ENCODE results near the gene PDILT. TPM values are rescaled to one million over a fixed set of nuclear protein-coding genes. Genes with fewer than 3 reads are reported as not detected.

Gene PDILT
- polyA plus RNA-seq, 3 donors from 2014 or later: not detected

- H3K27ac Mint-ChIP-seq: no peak overlapping the region
- peaks cover 0 to 2% (median 0%) of the 10 kb centered on the region in 6 donors for H3K9me3 Mint-ChIP-seq
- H3K27me3 Mint-ChIP-seq (ENCODE audit: low read depth in 3 of 3): peaks cover 2 to 9% (median 2%) of the 10 kb centered on the region in 3 donors
- H3K4me1 Mint-ChIP-seq: no peaks in the 10 kb centered on the region
- H3K36me3 Mint-ChIP-seq: no peaks in the 10 kb centered on the region
- no peak for DNase-seq
- no peak overlapping the region for H3K4me3 Mint-ChIP-seq
These were observed 41.3 kb downstream of the PDILT start for GRCh38 chr16:20363191-20363590.

DNA sequence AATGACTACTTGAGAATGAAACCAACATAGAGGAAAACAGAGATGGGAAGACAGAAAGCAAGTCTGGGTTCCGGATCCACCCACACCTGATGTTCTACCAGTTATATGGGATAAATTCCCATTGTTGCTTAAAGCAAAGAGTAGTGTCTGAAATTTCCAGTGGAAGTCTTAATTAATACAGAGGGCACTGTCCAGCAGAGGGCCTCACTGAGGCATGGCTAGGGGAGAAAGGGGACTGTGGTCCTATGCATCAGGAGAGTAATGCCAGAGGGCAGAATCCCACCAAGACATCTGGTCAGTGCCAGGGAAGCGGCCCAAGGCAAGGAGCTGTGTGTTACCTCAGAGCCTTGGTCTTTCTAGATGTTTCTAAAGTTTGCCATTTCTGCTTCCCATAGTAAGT, 44.5 kb downstream of the PDILT start:
- DNase-seq: no peak
- Mint-ChIP-seq H3K4me3 (no peak overlapping the region), H3K9me3 (peaks cover 0 to 2% (median 0%) of the 10 kb centered on the region in 6 donors)

DNA sequence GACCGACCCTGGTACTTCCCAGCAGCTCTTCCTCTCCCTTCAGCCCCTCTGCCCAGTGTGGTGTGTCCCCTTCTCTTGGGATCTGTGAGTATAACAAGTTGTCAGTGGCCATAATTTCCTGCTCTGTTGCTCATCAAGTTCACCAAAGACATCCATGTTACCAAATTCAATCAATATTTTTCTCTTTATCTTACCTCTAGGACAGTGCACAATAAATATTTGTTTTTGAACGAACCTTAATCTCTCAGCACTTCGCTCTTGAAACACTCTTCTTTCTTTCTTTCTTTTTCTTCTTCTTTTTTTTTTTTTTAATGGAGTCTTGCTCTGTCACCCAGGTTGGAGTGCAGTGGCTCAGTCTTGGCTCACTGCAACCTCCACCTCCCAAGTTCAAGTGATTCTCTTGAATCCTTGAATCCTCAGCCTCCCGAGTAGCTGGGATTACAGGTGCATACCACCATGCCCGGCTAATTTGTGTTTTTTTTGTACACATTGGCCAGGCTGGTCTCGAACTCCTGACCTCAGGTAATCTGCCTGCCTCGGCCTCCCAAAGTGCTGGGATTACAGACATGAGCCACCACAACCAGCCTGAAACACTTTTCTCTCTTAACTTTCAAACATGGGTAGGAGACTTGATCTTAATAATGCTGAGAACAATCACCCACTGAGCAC, 49.3 kb downstream of the PDILT start:
- Mint-ChIP-seq H3K4me1 (no peaks in the 10 kb centered on the region), H3K9me3 (peaks cover 0 to 1% (median 0%) of the 10 kb centered on the region in 6 donors), H3K27me3 (ENCODE audit: low read depth in 3 of 3) (peaks cover 3 to 5% (median 3%) of the 10 kb centered on the region in 3 donors), H3K36me3 (no peaks in the 10 kb centered on the region), H3K4me3 (no peak overlapping the region), H3K27ac (no peak overlapping the region)
- DNase-seq: no peak

More for the DNA sequence above, 44.5 kb downstream of the PDILT start:
- Mint-ChIP-seq H3K27ac (no peak overlapping the region), H3K27me3 (ENCODE audit: low read depth in 3 of 3) (peaks cover 2 to 6% (median 5%) of the 10 kb centered on the region in 3 donors), H3K4me1 (no peaks in the 10 kb centered on the region), H3K36me3 (no peaks in the 10 kb centered on the region)

GRCh38 chr16:20353379-20353778, 51.2 kb downstream of the PDILT start:
- H3K36me3 Mint-ChIP-seq: no peaks in the 10 kb centered on the region

DNA sequence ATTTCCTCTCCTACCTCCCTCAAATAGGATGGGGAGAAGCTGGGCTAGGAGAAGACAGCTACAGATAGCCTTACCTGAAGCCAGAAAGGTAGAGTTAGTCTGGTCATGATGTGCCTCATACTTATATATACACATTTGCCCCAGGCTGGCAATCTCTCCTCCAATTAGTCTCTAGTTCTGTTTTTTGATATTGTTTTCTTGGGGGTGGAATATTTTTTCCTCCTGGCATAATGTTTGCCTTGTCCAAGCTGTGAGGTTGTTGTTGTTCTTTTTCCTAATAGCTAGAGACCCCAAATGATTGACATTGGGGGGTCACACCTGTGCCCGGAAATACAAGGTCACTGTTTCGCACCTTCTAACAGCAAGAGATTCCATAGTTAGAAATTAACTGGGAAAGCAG, 51.9 kb downstream of the PDILT start, which contains the start of gene UMOD:
Gene UMOD, minus strand, starts transcription at position 101 of the 400 bp plus-strand sequence. CDS start 1,978 bp downstream, outside the sequence.
- Mint-ChIP-seq H3K36me3 (no peaks in the 10 kb centered on the region), H3K4me3 (no peak within 1 kb of the TSS), H3K4me1 (no peaks in the 10 kb centered on the region), H3K27me3 (ENCODE audit: low read depth in 3 of 3) (peaks cover 3 to 5% (median 4%) of the 10 kb centered on the region in 3 donors), H3K27ac (no peak within 1 kb of the TSS), H3K9me3 (peaks cover 0 to 1% (median 0%) of the 10 kb centered on the region in 6 donors)
- DNase-seq: no peak

More at GRCh38 chr16:20353379-20353778, 51.2 kb downstream of the PDILT start:
- Mint-ChIP-seq H3K4me1 (no peaks in the 10 kb centered on the region), H3K4me3 (no peak overlapping the region), H3K27ac (no peak overlapping the region), H3K27me3 (ENCODE audit: low read depth in 3 of 3) (peaks cover 1 to 3% (median 3%) of the 10 kb centered on the region in 3 donors), H3K9me3 (peaks cover 0 to 1% (median 0%) of the 10 kb centered on the region in 6 donors)
- DNase-seq: no peak

- H3K9me3 Mint-ChIP-seq: peaks cover 0 to 1% (median 0%) of the 10 kb centered on the region in 6 donors
- no peaks in the 10 kb centered on the region for H3K4me1 Mint-ChIP-seq
- DNase-seq: no peak
- no peak overlapping the region for H3K27ac Mint-ChIP-seq
- peaks cover 0 to 4% (median 2%) of the 10 kb centered on the region in 3 donors for H3K27me3 Mint-ChIP-seq (ENCODE audit: low read depth in 3 of 3)
- H3K36me3 Mint-ChIP-seq: no peaks in the 10 kb centered on the region
- H3K4me3 Mint-ChIP-seq: no peak overlapping the region
These were observed 54.9 kb downstream of the PDILT start for GRCh38 chr16:20349615-20350014.

- H3K4me1 Mint-ChIP-seq: no peaks in the 10 kb centered on the region
- DNase-seq: no peak
- H3K36me3 Mint-ChIP-seq: no peaks in the 10 kb centered on the region
- H3K27ac Mint-ChIP-seq: no peak overlapping the region
- H3K27me3 Mint-ChIP-seq (ENCODE audit: low read depth in 3 of 3): peaks cover 0 to 4% (median 2%) of the 10 kb centered on the region in 3 donors
- H3K4me3 Mint-ChIP-seq: no peak overlapping the region
- H3K9me3 Mint-ChIP-seq: no peaks in the 10 kb centered on the region
These were observed 56.0 kb downstream of the PDILT start for GRCh38 chr16:20348365-20349185.

DNA sequence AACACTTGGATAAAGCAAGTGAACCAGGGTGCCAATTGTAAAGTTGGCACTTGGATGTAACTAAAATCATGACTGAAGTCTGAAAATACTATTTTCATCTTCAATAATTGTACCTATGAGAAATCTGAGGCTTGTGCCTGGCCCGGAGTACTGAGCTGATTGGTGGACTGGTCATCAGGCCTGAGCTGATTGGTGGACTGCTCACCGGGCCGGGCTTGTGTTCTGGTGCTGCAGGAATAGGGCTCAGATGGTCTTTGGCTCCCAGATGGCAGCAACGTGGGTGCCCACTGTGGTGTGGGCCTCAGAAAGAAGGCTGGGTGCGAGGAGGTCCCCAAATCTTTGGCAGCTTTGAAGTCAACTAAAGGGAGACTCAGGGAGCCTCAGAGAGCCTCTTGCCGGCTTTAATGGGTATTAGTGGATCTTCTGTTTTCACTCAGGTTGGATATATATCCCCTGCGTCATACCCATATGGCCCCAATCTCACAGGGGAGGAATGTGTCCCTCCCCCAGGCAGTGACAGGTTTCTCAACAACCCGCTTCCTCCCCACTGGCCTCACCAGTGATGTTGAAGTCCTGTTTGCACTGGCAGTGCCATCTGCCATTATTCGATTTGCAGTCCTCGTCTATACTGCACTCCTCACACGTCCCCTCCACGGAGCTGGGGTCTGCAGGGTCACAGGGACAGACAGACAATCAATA, 56.7 kb downstream of the PDILT start:
- Mint-ChIP-seq H3K9me3 (no peaks in the 10 kb centered on the region), H3K4me3 (no peak overlapping the region), H3K27ac (no peak overlapping the region), H3K4me1 (no peaks in the 10 kb centered on the region), H3K27me3 (ENCODE audit: low read depth in 3 of 3) (peaks cover 0 to 4% (median 2%) of the 10 kb centered on the region in 3 donors), H3K36me3 (no peaks in the 10 kb centered on the region)
- DNase-seq: no peak

DNA sequence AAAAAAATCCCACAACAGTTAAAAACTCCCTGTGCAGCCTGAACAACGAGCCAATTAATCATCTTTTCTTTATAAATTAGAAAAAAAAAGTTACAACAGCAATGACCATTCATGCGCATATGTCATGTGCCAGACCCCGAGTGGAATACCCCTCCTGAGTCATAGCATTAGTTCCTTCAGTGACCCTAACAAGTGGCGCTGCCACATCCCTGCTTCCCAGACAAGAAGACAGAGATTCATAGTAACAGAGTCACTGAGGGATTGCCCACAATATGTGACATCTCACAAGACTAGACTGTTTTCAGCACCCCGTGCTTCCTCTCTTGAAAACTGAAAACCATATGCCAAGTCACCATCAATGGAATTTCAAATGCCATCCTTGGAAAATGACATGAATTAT, 59.9 kb downstream of the PDILT start:
- Mint-ChIP-seq H3K36me3 (no peaks in the 10 kb centered on the region), H3K27me3 (ENCODE audit: low read depth in 3 of 3) (peaks cover 0 to 4% (median 2%) of the 10 kb centered on the region in 3 donors), H3K4me3 (no peak overlapping the region), H3K27ac (no peak overlapping the region), H3K9me3 (no peaks in the 10 kb centered on the region), H3K4me1 (no peaks in the 10 kb centered on the region)
- no peak for DNase-seq

GRCh38 chr16:20339744-20340143, 64.8 kb downstream of the PDILT start:
- DNase-seq: no peak
- Mint-ChIP-seq H3K27me3 (ENCODE audit: low read depth in 3 of 3) (peaks cover 0 to 6% (median 5%) of the 10 kb centered on the region in 3 donors), H3K9me3 (no peaks in the 10 kb centered on the region), H3K4me3 (no peak overlapping the region), H3K4me1 (no peaks in the 10 kb centered on the region), H3K36me3 (no peaks in the 10 kb centered on the region), H3K27ac (no peak overlapping the region)

DNA sequence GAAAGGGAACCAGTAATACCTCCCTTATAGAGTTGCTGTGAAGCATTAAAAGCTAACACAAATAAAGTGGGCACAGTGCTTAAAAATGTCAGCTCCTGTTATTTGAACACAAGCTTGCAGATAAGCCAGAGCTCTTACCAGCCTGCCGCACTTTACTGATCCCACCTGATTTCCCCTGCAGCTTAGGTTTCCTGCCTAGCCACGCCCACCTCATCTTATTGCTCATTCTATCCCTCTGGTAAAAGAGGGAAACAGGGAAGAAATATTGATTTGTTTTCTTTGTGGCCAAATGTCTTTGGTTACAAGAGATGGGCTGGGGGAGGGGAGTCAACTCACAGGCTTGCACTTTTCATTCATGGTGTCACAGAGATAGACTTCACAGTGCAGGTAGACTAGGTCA, 67.6 kb downstream of the PDILT start:
- no peaks in the 10 kb centered on the region for H3K9me3 Mint-ChIP-seq
- H3K4me3 Mint-ChIP-seq: no peak overlapping the region
- no peaks in the 10 kb centered on the region for H3K36me3 Mint-ChIP-seq
- H3K4me1 Mint-ChIP-seq: no peaks in the 10 kb centered on the region
- H3K27me3 Mint-ChIP-seq (ENCODE audit: low read depth in 3 of 3): peaks cover 0 to 5% (median 5%) of the 10 kb centered on the region in 3 donors
- no peak overlapping the region for H3K27ac Mint-ChIP-seq
- DNase-seq: no peak

GRCh38 chr16:20334396-20334795, 70.1 kb downstream of the PDILT start:
- no peaks in the 10 kb centered on the region for H3K4me1 Mint-ChIP-seq
- H3K4me3 Mint-ChIP-seq: no peak overlapping the region
- H3K9me3 Mint-ChIP-seq: no peaks in the 10 kb centered on the region
- H3K36me3 Mint-ChIP-seq: no peaks in the 10 kb centered on the region
- peaks cover 0 to 7% (median 5%) of the 10 kb centered on the region in 3 donors for H3K27me3 Mint-ChIP-seq (ENCODE audit: low read depth in 3 of 3)
- no peak for DNase-seq
- no peak overlapping the region for H3K27ac Mint-ChIP-seq

DNA sequence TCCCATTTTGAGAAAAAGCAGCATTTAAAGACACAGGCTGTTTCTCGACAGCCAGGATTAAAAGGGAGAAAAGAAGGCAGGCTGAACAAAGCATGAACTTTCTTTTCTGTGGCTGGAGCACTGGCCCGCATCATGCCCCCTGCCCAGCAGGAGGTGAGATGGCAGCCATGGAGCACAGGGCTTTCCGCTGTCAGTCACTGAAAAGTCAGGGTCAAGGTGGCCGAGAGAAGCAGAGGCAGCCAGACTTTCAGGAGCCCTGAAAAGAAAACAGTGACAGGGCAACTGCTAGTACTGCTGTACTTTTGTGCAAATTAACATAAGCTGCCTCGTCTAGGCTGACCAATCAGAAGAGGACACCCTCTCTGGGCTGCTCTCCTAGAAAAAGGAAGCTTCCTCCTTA, 71.4 kb downstream of the PDILT start:
- H3K27me3 Mint-ChIP-seq (ENCODE audit: low read depth in 3 of 3): peaks cover 0 to 7% (median 5%) of the 10 kb centered on the region in 3 donors
- H3K4me1 Mint-ChIP-seq: no peaks in the 10 kb centered on the region
- no peak overlapping the region for H3K4me3 Mint-ChIP-seq
- no peak for DNase-seq
- H3K27ac Mint-ChIP-seq: no peak overlapping the region
- no peaks in the 10 kb centered on the region for H3K9me3 Mint-ChIP-seq
- no peaks in the 10 kb centered on the region for H3K36me3 Mint-ChIP-seq

DNA sequence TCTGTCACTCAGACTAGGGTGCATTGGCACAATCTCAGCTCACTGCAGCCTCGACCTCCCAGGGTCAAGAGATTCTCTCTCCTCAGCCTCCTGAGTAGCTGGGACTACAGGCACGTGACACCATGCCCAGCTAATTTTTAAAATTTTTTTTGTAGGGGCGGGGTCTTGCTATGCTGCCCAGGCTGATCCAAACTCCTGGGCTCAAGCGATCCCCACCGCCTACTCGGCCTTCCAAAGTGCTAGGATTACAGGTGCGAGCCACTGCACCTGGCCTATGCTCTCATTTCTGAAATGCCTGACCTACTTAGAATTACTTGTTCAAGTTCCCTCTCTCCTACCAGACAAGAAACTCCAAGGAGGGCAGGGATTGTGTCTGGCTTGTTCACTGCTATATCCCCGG, 72.1 kb downstream of the PDILT start:
- DNase-seq: no peak
- Mint-ChIP-seq H3K4me1 (no peaks in the 10 kb centered on the region), H3K9me3 (no peaks in the 10 kb centered on the region), H3K4me3 (no peak overlapping the region), H3K27me3 (ENCODE audit: low read depth in 3 of 3) (peaks cover 0 to 9% (median 1%) of the 10 kb centered on the region in 3 donors), H3K36me3 (no peaks in the 10 kb centered on the region), H3K27ac (no peak overlapping the region)

All from immature natural killer cell (primary cell).